Measurements from ENCODE around the gene KRTAP20-2. TPM values are rescaled to one million over a fixed set of nuclear protein-coding genes. Genes with fewer than 3 reads are reported as not detected.

KRTAP20-2 gene
- polyA plus RNA-seq, 1 donor (not counting 4 experiments of a cell fraction or from before 2014, with no cell fraction given) = not detected

- Histone ChIP-seq H3K4me1 (ENCODE audit: control insufficient read depth, extremely low read depth, insufficient read depth, low read length) (no peaks in the 10 kb centered on the region), H3K36me3 (ENCODE audit: control insufficient read depth in 2 of 2, extremely low read depth in 1 of 2, insufficient read depth in 2 of 2, low read length in 2 of 2) (no peaks in the 10 kb centered on the region), H2AFZ (ENCODE audit: control insufficient read depth, low read length) (no peak overlapping the region), H3K27me3 (ENCODE audit: control insufficient read depth, extremely low read depth, insufficient read depth, low read length) (no peaks in the 10 kb centered on the region), H4K20me1 (ENCODE audit: control insufficient read depth, extremely low read depth, insufficient read depth, low read length) (no peaks in the 10 kb centered on the region), H3K4me3 (ENCODE audit: control insufficient read depth in 2 of 3, extremely low read depth in 1 of 3, insufficient read depth in 2 of 3, low read depth in 1 of 3, low read length in 3 of 3) (no peak overlapping the region), H3K9me3 (ENCODE audit: control insufficient read depth, low read depth, low read length) (no peaks in the 10 kb centered on the region), H3K79me2 (ENCODE audit: control insufficient read depth, insufficient read depth, low read length) (no peaks in the 10 kb centered on the region), H3K9ac (ENCODE audit: control insufficient read depth, extremely low read depth, insufficient read depth, low read length) (no peak overlapping the region), H3K27ac (ENCODE audit: control insufficient read depth, insufficient read depth, low read length) (no peak overlapping the region), H3K4me2 (ENCODE audit: control insufficient read depth, extremely low read depth, insufficient read depth, low read depth, low read length) (no peak overlapping the region), H3K9me1 (ENCODE audit: control insufficient read depth, extremely low read depth, insufficient read depth, low read length) (no peaks in the 10 kb centered on the region)
- TF ChIP-seq EZH2 (IDR thresholded peaks at IDR 0.05; ENCODE audit: low read length) (no peak), CTCF (optimal IDR thresholded peaks at IDR 0.05 in 1 of 3, IDR thresholded peaks at IDR 0.05 in 1 of 3, conservative IDR thresholded peaks at IDR 0.05 in 1 of 3; ENCODE audit: extremely low read depth in 1 of 3, insufficient read depth in 2 of 3, low read length in 3 of 3) (no peak)
- dilution Hi-C loops (cut with MboI; ENCODE audit: extremely low pct_ligation_motif_present, low sequenced_read_pairs) = no loop called here
- DNase-seq (ENCODE audit: low read depth, low spot score) = no peak
- FAIRE-seq = no peak
Measured at GRCh38 chr21:30615199-30615598, 19.8 kb upstream of the KRTAP20-2 start.

- H3K9me3 ChIP-seq (ENCODE audit: control insufficient read depth, low read depth, low read length) = no peaks in the 10 kb centered on the region
- no peak for DNase-seq (ENCODE audit: low read depth, low spot score)
- H3K4me3 ChIP-seq (ENCODE audit: control insufficient read depth in 2 of 3, extremely low read depth in 1 of 3, insufficient read depth in 2 of 3, low read depth in 1 of 3, low read length in 3 of 3) = no peak within 1 kb of the TSS
Measured at GRCh38 chr21:30616125-30616524, 18.9 kb upstream of the KRTAP20-2 start, which contains the start of gene KRTAP20-1. Gene KRTAP20-1 (plus strand): TSS chr21:30616425. CDS start chr21:30616455, 30 bp downstream.

More at GRCh38 chr21:30616125-30616524, 18.9 kb upstream of the KRTAP20-2 start, which contains the start of gene KRTAP20-1:
- Histone ChIP-seq H2AFZ (ENCODE audit: control insufficient read depth, low read length) (no peak within 1 kb of the TSS), H4K20me1 (ENCODE audit: control insufficient read depth, extremely low read depth, insufficient read depth, low read length) (no peaks in the 10 kb centered on the region), H3K27ac (ENCODE audit: control insufficient read depth, insufficient read depth, low read length) (no peak within 1 kb of the TSS), H3K9me1 (ENCODE audit: control insufficient read depth, extremely low read depth, insufficient read depth, low read length) (no peaks in the 10 kb centered on the region), H3K27me3 (ENCODE audit: control insufficient read depth, extremely low read depth, insufficient read depth, low read length) (no peaks in the 10 kb centered on the region), H3K9ac (ENCODE audit: control insufficient read depth, extremely low read depth, insufficient read depth, low read length) (no peak within 1 kb of the TSS), H3K79me2 (ENCODE audit: control insufficient read depth, insufficient read depth, low read length) (no peaks in the 10 kb centered on the region), H3K36me3 (ENCODE audit: control insufficient read depth in 2 of 2, extremely low read depth in 1 of 2, insufficient read depth in 2 of 2, low read length in 2 of 2) (no peaks in the 10 kb centered on the region), H3K4me2 (ENCODE audit: control insufficient read depth, extremely low read depth, insufficient read depth, low read depth, low read length) (no peak within 1 kb of the TSS), H3K4me1 (ENCODE audit: control insufficient read depth, extremely low read depth, insufficient read depth, low read length) (no peaks in the 10 kb centered on the region)
- dilution Hi-C loops (cut with MboI; ENCODE audit: extremely low pct_ligation_motif_present, low sequenced_read_pairs) = no loop called here
- TF ChIP-seq CTCF (optimal IDR thresholded peaks at IDR 0.05 in 1 of 3, IDR thresholded peaks at IDR 0.05 in 1 of 3, conservative IDR thresholded peaks at IDR 0.05 in 1 of 3; ENCODE audit: extremely low read depth in 1 of 3, insufficient read depth in 2 of 3, low read length in 3 of 3) = no peak
- no peak for TF ChIP-seq EZH2 (IDR thresholded peaks at IDR 0.05; ENCODE audit: low read length)
- FAIRE-seq = no peak
